ENCODE measurements around the gene CDYL2.

CDYL2 gene

DNA sequence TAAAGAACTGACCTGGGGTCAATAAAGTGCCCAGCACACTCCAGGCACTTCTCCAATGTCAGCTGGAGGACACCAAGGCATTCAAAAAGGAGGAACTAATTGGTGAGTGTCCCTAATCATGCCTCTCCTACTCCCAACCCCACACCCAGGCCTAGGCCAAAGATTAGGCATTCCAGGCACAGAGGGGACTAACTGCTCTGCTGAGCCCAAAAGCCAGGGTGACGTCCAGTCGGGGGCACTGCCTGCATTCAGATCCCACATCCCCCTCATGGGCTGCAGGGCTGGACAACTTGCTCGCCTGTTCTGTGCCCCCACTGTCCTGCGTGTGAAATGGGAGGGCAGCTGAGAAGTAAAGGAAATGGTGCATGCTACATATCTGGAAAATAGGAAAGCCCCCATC, 148.2 kb downstream of the CDYL2 start:
- TF ChIP-seq FOXP2 (optimal IDR thresholded peaks at IDR 0.05; ENCODE audit: borderline replicate concordance, extremely low read depth, extremely low read length, insufficient read depth) (no peak), TAF1 (IDR thresholded peaks at IDR 0.05; ENCODE audit: borderline replicate concordance, insufficient read depth, low read length) (no peak), POLR2AphosphoS5 (IDR thresholded peaks at IDR 0.05; ENCODE audit: low read depth, low read length) (no peak), SIN3A (IDR thresholded peaks at IDR 0.05; ENCODE audit: borderline replicate concordance, insufficient read depth, low read length) (no peak)
- TF ChIP-seq, protein P1, sequence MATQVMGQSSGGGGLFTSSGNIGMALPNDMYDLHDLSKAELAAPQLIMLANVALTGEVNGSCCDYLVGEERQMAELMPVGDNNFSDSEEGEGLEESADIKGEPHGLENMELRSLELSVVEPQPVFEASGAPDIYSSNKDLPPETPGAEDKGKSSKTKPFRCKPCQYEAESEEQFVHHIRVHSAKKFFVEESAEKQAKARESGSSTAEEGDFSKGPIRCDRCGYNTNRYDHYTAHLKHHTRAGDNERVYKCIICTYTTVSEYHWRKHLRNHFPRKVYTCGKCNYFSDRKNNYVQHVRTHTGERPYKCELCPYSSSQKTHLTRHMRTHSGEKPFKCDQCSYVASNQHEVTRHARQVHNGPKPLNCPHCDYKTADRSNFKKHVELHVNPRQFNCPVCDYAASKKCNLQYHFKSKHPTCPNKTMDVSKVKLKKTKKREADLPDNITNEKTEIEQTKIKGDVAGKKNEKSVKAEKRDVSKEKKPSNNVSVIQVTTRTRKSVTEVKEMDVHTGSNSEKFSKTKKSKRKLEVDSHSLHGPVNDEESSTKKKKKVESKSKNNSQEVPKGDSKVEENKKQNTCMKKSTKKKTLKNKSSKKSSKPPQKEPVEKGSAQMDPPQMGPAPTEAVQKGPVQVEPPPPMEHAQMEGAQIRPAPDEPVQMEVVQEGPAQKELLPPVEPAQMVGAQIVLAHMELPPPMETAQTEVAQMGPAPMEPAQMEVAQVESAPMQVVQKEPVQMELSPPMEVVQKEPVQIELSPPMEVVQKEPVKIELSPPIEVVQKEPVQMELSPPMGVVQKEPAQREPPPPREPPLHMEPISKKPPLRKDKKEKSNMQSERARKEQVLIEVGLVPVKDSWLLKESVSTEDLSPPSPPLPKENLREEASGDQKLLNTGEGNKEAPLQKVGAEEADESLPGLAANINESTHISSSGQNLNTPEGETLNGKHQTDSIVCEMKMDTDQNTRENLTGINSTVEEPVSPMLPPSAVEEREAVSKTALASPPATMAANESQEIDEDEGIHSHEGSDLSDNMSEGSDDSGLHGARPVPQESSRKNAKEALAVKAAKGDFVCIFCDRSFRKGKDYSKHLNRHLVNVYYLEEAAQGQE (IDR thresholded peaks at IDR 0.05; ENCODE audit: insufficient read depth in 1 of 2, low read depth in 2 of 2, low read length in 2 of 2): no peak

DNA sequence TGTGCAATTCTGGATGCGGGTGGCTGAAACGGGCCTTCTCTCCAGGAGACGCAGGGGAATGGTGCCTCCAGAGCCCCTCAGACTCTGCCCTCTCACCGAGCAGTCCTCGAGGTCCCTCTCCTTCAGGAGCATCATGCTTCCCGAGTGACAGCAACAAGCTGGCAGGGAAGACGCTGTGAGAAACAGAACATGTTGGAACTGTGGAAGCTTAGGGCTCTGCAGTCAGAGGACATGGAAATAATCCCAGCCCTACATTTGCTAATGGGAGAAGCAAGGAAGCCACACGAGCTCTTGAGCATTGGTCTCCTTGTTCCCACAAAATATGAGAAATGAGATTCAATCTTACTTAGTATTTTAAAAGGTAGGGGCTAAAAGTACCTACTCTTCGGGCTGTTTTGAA, 148.6 kb downstream of the CDYL2 start:
- TF ChIP-seq FOXP2 (optimal IDR thresholded peaks at IDR 0.05; ENCODE audit: borderline replicate concordance, extremely low read depth, extremely low read length, insufficient read depth) (no peak), SIN3A (IDR thresholded peaks at IDR 0.05; ENCODE audit: borderline replicate concordance, insufficient read depth, low read length) (no peak), POLR2AphosphoS5 (IDR thresholded peaks at IDR 0.05; ENCODE audit: low read depth, low read length) (no peak), TAF1 (IDR thresholded peaks at IDR 0.05; ENCODE audit: borderline replicate concordance, insufficient read depth, low read length) (no peak)
- TF ChIP-seq, protein P1 (IDR thresholded peaks at IDR 0.05; ENCODE audit: insufficient read depth in 1 of 2, low read depth in 2 of 2, low read length in 2 of 2): no peak

DNA sequence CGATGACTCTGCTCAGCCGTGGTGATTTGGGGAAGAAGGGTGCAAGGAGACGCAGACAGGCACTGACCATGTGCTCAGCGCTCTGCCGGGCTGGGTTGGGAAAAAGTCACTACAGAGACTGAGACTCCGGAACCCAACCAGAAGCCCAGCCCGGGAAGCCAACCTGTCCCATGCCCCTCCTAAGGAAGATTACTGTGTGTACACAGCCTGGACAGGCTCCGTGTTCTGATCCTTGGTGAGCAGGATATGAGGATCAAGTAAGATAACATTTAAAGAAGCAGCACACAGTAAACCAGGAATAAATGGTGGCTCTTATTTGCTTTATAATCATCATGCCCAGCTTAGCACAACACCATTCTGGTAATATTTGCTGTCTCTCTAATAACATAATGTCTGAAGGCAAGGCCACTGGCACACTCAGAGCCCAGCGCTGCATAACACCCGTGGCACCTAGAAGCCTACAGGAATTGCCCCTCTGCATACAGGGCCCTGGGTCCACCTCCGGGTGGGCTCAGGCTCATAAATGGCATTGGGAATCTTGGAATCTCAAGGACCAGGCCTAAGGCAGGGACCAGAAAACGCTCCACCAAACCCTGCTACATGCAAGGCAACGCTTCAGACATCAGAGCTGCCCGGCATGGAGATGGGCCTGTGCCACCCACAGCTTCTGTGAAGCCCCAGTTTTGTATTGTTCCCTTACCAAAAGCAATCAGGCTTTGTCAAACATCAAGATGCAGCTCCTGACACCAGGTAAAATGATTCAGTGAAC, 150.1 kb downstream of the CDYL2 start:
- TF ChIP-seq POLR2AphosphoS5 (IDR thresholded peaks at IDR 0.05; ENCODE audit: low read depth, low read length): no peak
- no peak for TF ChIP-seq TAF1 (IDR thresholded peaks at IDR 0.05; ENCODE audit: borderline replicate concordance, insufficient read depth, low read length)
- no peak for TF ChIP-seq FOXP2 (optimal IDR thresholded peaks at IDR 0.05; ENCODE audit: borderline replicate concordance, extremely low read depth, extremely low read length, insufficient read depth)
- TF ChIP-seq, protein P1 (IDR thresholded peaks at IDR 0.05; ENCODE audit: insufficient read depth in 1 of 2, low read depth in 2 of 2, low read length in 2 of 2): no peak
- no peak for TF ChIP-seq SIN3A (IDR thresholded peaks at IDR 0.05; ENCODE audit: borderline replicate concordance, insufficient read depth, low read length)

DNA sequence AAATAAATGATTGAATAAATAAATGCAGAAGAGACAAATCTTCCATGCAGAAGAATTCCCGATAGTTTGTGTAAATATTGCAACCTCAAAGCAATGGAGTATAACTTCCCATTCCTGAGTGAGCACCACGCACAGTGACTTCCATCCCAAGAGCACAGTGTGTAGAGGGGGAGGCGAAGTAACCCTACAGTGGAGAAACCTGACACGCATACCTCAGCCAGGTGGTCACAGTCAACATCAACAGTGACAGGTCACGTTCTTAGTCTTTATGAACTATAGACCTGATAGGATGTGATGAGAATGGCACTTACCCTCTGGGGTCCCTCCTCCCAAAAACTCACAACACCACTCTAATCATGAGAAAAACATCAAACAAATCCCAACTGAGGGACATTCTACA, 152.0 kb downstream of the CDYL2 start:
- TF ChIP-seq TAF1 (IDR thresholded peaks at IDR 0.05; ENCODE audit: borderline replicate concordance, insufficient read depth, low read length): no peak

DNA sequence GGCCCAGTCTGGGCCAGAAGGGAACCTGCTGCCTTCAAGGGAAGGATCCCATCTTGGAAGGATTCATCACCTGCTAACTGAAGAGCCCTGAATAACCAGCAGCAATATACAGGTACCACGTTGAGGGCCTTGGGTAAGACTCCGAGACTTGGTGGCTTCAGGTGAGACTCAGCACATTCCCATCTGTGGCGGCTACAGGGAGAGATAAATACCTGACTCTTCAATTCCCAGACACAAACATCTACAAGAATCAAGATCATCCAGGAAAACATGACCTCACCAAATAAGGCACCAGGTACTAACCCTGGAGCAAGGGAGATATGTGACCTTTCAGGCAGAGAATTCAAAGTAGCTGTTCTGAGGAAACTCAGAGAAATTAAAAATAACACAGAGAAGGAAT, 164.1 kb downstream of the CDYL2 start:
- TF ChIP-seq POLR2AphosphoS5 (IDR thresholded peaks at IDR 0.05; ENCODE audit: low read depth, low read length): no peak

DNA sequence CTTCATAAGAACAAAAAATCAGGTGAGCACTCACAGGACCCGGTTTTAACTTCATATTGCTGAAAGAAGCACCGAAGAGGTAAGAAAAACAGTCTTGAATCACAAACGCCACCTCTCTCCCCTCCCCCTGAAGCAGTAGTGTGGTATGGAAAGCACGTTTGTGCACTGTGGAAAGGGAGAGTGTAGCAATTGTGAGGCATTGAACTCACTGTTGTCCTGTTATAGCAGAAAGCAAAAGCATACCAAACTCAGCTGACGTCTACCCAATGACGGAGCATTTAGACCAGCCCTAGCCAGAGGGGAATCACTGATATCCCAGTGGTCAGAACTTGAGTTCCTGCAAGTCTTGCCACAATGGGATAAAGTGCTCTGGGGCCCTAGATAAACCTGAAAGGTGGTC, 164.8 kb downstream of the CDYL2 start:
- TF ChIP-seq FOXP2 (optimal IDR thresholded peaks at IDR 0.05; ENCODE audit: borderline replicate concordance, extremely low read depth, extremely low read length, insufficient read depth) (no peak), TAF1 (IDR thresholded peaks at IDR 0.05; ENCODE audit: borderline replicate concordance, insufficient read depth, low read length) (no peak), SIN3A (IDR thresholded peaks at IDR 0.05; ENCODE audit: borderline replicate concordance, insufficient read depth, low read length) (no peak), POLR2AphosphoS5 (IDR thresholded peaks at IDR 0.05; ENCODE audit: low read depth, low read length) (no peak)
- TF ChIP-seq, protein P1 (IDR thresholded peaks at IDR 0.05; ENCODE audit: insufficient read depth in 1 of 2, low read depth in 2 of 2, low read length in 2 of 2): no peak
